GM21515 (cell line): ENCODE results near the gene LRP4.

Source experiments
- ATAC-seq: cut with Tn5 transposase; IDR thresholded peaks from one replicate; pipeline ENCODE4 v1.9.1; 2021; ENCODE audit not compliant: unreplicated experiment

Gene LRP4

GRCh38 chr11:46918788-46919513 is 601 bp upstream of the LRP4 start:
- no peak for ATAC-seq

DNA sequence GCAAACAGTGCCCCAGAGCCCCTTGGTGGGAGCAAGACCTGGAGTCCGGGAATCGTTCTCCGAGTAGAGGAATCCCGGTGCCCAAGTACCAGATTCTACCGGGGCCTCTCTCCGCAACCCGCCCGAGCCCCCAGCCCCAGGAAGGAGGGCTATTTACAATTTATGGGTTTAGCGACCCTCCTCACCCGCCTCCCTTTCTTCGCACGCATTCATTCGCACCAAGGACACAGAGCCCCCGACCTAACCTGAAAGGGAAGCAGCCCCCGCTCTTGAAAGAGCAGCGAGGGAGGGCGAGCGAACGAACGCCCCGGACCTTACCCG is 628 bp downstream of the LRP4 start:
- ATAC-seq = no peak

DNA sequence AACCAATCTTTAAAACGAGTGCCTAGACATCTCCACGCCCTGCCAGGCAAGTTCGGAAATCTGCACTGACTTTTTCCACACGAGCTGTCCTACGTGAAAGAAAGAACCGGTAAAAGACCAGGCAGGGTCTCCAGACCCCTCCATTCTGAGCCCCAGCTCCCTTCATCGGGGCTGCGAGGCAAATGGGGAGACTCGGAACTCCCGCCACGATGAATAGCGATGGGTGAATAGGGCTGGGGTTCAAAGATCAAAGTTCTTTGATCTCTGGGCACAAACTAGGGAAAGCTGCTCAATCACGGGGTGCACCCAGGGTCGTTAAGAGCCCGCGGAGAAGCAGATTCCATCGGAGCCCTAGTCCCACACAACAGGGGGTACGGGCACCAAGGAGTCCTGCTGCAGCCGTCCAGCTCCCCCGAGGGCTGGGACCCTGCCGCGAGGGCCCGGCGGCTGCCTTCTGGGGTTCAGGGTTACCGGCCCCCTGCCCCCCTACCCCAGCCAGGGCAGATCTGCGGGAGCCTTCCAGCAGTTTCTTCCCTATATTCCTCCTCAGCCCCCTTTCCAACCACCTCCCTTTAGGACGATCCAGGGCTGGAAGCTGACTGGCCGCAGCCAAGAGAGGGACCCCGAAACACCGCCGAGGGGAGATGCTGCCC is 1.1 kb downstream of the LRP4 start:
- no peak for ATAC-seq

DNA sequence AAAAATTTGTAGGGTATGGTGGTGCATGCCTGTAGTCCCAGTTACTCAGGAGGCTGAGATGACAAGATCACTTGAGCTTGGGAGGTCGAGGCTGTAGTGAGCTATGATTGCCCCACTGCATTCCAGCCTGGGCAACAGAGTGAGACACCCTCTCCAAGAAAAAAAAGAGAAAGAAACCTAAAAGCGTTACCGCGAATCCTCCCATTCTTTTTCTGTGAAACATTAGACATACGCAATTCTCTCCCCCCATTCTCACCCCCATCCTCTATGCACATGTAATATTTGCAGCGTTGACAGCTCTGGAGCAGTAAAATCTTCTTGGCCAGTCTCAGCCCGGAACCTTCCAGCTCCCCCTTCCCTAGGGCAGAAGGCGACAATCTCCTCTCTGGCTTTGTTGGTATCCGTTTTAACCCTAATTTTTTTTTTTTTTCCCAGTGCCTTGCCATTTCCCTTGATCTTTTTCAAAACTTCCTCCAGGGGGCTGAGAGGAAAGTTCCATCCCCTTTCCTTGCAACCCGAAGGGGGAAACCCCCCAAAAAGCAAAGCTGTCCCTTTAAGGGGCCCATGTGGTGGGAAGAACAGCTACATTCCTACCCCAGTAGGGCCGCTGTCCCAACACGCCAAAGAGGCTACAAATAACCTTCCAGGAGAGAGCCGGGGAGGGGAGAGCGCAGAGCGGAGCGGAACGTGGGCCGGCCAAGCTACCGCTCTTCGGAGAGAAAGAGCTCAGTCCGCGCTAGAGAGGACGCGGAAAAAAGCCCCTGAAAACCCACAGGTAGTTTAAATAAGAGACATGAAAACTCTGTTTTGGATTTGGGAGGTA is 1.9 kb downstream of the LRP4 start:
- ATAC-seq = no peak

- ATAC-seq = no peak
Observed at GRCh38 chr11:46914910-46915309, 3.4 kb downstream of the LRP4 start.

GRCh38 chr11:46914363-46914762 is 4.0 kb downstream of the LRP4 start:
- no peak for ATAC-seq

GRCh38 chr11:46913484-46913883 is 4.9 kb downstream of the LRP4 start:
- no peak for ATAC-seq

GRCh38 chr11:46912526-46913150 is 5.7 kb downstream of the LRP4 start:
- no peak for ATAC-seq

DNA sequence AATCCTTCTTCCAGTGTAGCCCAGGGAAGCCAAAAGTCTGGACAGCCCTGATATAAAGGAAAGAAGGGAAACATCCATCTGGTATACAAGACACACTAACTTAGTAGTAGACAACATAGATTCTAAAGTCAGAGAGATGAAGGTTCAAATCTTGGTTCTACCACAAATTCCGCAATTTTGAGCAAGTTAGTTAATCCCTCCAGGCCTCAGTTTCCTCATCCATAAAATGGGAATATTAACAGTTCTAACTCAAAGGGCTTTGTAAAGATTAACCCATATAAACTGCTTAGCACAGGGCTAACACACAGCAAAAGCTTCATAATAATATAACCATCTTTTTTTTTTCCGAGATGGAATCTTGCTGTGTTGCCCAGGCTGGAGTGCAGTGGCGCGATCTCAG is 10.7 kb downstream of the LRP4 start:
- ATAC-seq = no peak

DNA sequence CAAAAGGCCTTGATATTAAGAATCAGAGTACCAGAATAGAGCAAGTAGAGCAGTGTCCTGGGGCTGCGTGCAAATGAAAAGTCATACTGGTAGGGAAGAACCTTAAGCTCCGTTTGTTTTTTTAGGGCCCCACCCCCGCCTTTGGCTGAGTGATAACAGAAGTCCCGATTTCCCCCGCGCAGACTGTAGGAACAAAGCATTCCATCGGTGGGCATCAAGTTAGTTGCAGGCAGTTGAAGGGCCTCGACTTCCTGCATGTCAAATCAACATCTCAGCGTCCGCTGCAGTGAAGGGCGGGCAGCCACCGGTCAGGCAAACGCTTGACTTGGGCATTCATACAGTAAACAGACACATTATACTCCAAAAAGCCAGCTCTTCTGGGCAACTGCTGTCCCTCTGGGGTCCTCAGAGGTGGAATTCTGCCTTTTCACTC is 11.7 kb downstream of the LRP4 start:
- no peak for ATAC-seq

DNA sequence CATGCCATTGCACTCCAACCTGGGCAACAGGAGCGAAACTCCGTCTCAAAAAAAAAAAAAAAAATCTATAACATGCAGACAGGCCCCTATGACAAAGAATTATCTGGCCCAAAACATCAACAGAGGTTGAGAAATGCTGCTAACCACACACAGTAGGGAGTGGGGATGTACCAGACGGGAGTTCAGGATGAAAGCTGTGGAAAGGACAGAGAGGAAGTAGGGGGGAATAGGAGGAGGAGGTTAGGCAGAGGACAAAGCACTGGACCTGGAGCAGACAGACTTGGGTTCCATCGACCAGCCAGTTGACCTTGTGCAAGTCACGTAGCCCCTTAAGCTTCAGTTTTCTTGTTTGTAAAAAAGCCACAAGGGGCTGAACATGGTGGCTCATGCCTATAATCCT is 12.5 kb downstream of the LRP4 start:
- no peak for ATAC-seq

- ATAC-seq = no peak
Observed at GRCh38 chr11:46903846-46904245, 14.5 kb downstream of the LRP4 start.

- ATAC-seq = no peak
Observed at GRCh38 chr11:46902694-46903093, 15.7 kb downstream of the LRP4 start.

- ATAC-seq = no peak
Observed at GRCh38 chr11:46901156-46901555, 17.2 kb downstream of the LRP4 start.

GRCh38 chr11:46900091-46900746 is 18.1 kb downstream of the LRP4 start:
- ATAC-seq = no peak

GRCh38 chr11:46899501-46900025 is 18.8 kb downstream of the LRP4 start:
- no peak for ATAC-seq

- ATAC-seq = no peak
Observed at GRCh38 chr11:46898396-46899095, 19.8 kb downstream of the LRP4 start.

- ATAC-seq = no peak
Observed at GRCh38 chr11:46896719-46897406, 21.5 kb downstream of the LRP4 start.

- no peak for ATAC-seq
Observed at GRCh38 chr11:46895821-46896220, 22.5 kb downstream of the LRP4 start.

- ATAC-seq = no peak
Observed at GRCh38 chr11:46894961-46895360, 23.4 kb downstream of the LRP4 start.
